ENCODE measurements around the gene SAP25.
"Not testable (repeated sequence)": the region's sequence is repeated elsewhere in the genome, so short reads cannot be mapped to it uniquely, and the experiment has no call there.

GRCh38 chr7:100564405-100564804 is 9.3 kb downstream of the SAP25 start:
- TF ChIP-seq, protein P1, sequence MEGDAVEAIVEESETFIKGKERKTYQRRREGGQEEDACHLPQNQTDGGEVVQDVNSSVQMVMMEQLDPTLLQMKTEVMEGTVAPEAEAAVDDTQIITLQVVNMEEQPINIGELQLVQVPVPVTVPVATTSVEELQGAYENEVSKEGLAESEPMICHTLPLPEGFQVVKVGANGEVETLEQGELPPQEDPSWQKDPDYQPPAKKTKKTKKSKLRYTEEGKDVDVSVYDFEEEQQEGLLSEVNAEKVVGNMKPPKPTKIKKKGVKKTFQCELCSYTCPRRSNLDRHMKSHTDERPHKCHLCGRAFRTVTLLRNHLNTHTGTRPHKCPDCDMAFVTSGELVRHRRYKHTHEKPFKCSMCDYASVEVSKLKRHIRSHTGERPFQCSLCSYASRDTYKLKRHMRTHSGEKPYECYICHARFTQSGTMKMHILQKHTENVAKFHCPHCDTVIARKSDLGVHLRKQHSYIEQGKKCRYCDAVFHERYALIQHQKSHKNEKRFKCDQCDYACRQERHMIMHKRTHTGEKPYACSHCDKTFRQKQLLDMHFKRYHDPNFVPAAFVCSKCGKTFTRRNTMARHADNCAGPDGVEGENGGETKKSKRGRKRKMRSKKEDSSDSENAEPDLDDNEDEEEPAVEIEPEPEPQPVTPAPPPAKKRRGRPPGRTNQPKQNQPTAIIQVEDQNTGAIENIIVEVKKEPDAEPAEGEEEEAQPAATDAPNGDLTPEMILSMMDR (IDR thresholded peaks at IDR 0.05) = not testable (repeated sequence)
- not testable (repeated sequence) for TF ChIP-seq POLR2A (IDR thresholded peaks at IDR 0.05); POLR2AphosphoS5 (IDR thresholded peaks at IDR 0.05; ENCODE audit: insufficient read depth in 1 of 2, low read depth in 1 of 2)
